ENCODE results near the gene ATF7. TPM values are rescaled to one million over a fixed set of nuclear protein-coding genes. Genes with fewer than 3 reads are reported as not detected.

The ATF7 gene
- total and polyA plus RNA-seq, 8 donors = 11.6 to 31.5 (median 17.7) TPM

- H3K4me1 ChIP-seq = peaks cover 0 to 16% (median 9%) of the 10 kb centered on the region in 3 donors
- TF ChIP-seq CTCF (IDR thresholded peaks at IDR 0.05) = no peak
- H3K4me3 ChIP-seq = no peak overlapping the region
- intact Hi-C loops (cut with DNase I) = no loop called here
- FAIRE-seq = no peak
- no peaks in the 10 kb centered on the region for H3K9me3 ChIP-seq
- no peaks in the 10 kb centered on the region for H3K36me3 ChIP-seq
- 92 to 93% methylated on average over 2 of the region's 2 CpGs for WGBS, 2 donors
- H3K27me3 ChIP-seq = no peaks in the 10 kb centered on the region
- DNase-seq = no peak
- no peak for ATAC-seq
- H3K27ac ChIP-seq = no peak overlapping the region
Measured at GRCh38 chr12:53564278-53564677, 61.9 kb downstream of the ATF7 start.

- intact Hi-C loops (cut with DNase I) = no loop called here
- 96 to 100% methylated on average over 2 of the region's 2 CpGs for WGBS, 2 donors
- FAIRE-seq (no peak), DNase-seq (no peak), ATAC-seq (no peak)
- Histone ChIP-seq H3K4me1 (peaks cover 0 to 8% (median 3%) of the 10 kb centered on the region in 3 donors), H3K27ac (no peak overlapping the region), H3K36me3 (no peaks in the 10 kb centered on the region), H3K27me3 (no peaks in the 10 kb centered on the region), H3K4me3 (no peak overlapping the region), H3K9me3 (no peaks in the 10 kb centered on the region)
- no peak for TF ChIP-seq CTCF (IDR thresholded peaks at IDR 0.05)
Measured at GRCh38 chr12:53563452-53564028, 62.6 kb downstream of the ATF7 start.

GRCh38 chr12:53561590-53561953, 64.6 kb downstream of the ATF7 start:
- TF ChIP-seq CTCF (IDR thresholded peaks at IDR 0.05) = no peak
- Histone ChIP-seq H3K27me3 (no peaks in the 10 kb centered on the region), H3K4me1 (peaks cover 0 to 11% (median 0%) of the 10 kb centered on the region in 3 donors), H3K9me3 (no peaks in the 10 kb centered on the region), H3K27ac (peak overlapping the region in 1 of 4 donors; percentile 50), H3K36me3 (no peaks in the 10 kb centered on the region), H3K4me3 (no peak overlapping the region)
- ATAC-seq = peak in 3 of 4 donors; percentile 45 to 83 (median 66)
- 93 to 94% methylated on average over 1 of the region's 1 CpG for WGBS, 2 donors
- FAIRE-seq = no peak
- no peak for DNase-seq
- intact Hi-C loops (cut with DNase I) = no loop called here

- Histone ChIP-seq H3K27ac (no peak overlapping the region), H3K4me3 (no peak overlapping the region), H3K27me3 (no peaks in the 10 kb centered on the region), H3K36me3 (no peaks in the 10 kb centered on the region), H3K9me3 (no peaks in the 10 kb centered on the region), H3K4me1 (peaks cover 0 to 11% (median 0%) of the 10 kb centered on the region in 3 donors)
- DNase-seq (no peak), FAIRE-seq (no peak), ATAC-seq (no peak)
- WGBS, 2 donors = 92 to 99% methylated on average over 2 of the region's 2 CpGs
- intact Hi-C loops (cut with DNase I) = no loop called here
- TF ChIP-seq CTCF (IDR thresholded peaks at IDR 0.05) = no peak
Measured at GRCh38 chr12:53560912-53561589, 65.1 kb downstream of the ATF7 start.

- intact Hi-C loops (cut with DNase I) = no loop called here
- Histone ChIP-seq H3K27me3 (no peaks in the 10 kb centered on the region), H3K4me3 (no peak overlapping the region), H3K36me3 (no peaks in the 10 kb centered on the region), H3K9me3 (no peaks in the 10 kb centered on the region), H3K4me1 (peaks cover 0 to 11% (median 0%) of the 10 kb centered on the region in 3 donors), H3K27ac (no peak overlapping the region)
- no peak for TF ChIP-seq CTCF (IDR thresholded peaks at IDR 0.05)
- ATAC-seq (no peak), DNase-seq (no peak), FAIRE-seq (no peak)
- 83 to 90% methylated on average over 6 of the region's 6 CpGs for whole genome bisulfite sequencing, 2 donors
Measured at GRCh38 chr12:53560351-53560750, 65.8 kb downstream of the ATF7 start.

Measured in pancreas (tissue), 10 donors.